Measurements from ENCODE around the gene CCDC102B.
"Not testable (repeated sequence)": the region's sequence is repeated elsewhere in the genome, so short reads cannot be mapped to it uniquely, and the experiment has no call there.

CCDC102B gene

DNA sequence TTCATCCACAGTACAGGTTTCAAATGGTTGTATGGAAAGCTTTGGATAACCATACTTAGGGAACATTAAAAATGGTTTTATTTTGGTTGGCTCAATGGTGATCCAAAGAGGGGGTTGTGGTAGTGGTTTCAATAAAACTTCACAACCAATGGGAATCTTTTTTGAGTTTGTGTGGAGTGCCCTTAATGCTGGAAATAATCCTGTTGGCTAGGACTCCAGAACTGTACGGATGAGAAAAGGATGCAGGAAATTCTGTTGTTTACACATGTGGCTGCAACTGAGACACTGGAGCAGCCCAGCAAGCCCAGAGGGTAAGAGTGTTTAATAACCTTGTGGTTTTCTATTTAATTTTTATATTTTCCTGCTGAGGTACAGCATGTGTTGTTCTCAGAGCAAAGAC, at the start of gene CCDC102B:
CCDC102B (plus strand) TSS at position 210 of the 400 bp plus-strand sequence. CDS start 38,684 bp downstream, outside the sequence.
- no peak for DNase-seq (ENCODE audit: low read depth)

DNA sequence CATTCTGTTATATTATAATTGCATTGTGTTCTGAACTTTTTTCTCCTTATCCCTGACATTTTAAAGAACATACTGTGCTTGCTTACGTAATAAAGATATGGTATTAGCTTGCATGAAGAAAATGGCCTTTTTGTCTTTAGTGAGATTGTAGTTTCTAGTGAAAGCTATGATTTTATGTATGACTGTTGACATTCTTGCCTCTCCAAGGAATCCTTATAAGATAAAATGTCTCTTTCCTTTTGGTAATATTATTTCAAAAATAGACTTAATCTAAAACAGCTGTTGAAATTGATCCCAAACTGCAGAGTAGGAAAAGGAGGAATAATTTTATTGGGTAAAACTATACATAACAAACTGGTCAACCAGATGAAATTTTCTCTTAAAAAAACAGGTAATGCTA, 40.8 kb upstream of the CCDC102B start:
- no peak for DNase-seq (ENCODE audit: low read depth)

DNA sequence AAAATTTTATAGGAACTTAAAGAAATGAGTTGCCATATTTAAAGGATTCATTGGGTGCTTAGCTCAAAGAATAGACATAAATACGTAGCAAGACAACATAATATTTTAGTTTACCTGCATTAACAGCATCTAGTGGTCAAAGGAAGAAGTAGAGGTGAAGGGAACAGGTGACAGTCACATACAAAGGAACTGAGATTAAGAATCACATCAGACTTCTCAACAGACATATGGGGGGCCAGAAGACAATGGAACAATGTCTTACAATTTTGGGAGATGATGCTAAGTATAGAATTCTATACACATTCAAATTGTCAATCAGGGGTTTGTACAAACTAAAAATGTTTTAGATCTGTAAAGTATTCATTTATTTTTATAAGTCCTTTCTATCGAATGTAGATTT, 38.6 kb upstream of the CCDC102B start:
- DNase-seq (ENCODE audit: low read depth) = no peak

DNA sequence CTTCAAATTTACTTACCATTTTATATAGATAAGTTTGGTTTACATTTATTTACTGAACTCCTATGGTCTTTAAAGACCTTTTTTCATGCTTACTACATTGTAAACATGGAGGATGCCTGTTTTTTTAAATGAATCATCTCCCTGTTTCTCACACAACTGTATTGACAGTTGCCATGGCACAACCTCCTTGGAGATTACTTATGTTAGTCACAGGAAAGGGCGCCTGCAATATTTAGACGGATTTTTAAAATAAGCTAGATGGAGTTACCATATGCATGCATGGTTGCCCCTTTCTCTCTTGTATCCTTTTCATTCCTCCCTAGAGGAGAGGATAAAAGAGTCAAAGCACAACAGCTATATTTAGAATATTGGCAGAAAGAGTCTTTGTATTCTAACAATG, 34.8 kb upstream of the CCDC102B start:
- DNase-seq (ENCODE audit: low read depth) = no peak

DNA sequence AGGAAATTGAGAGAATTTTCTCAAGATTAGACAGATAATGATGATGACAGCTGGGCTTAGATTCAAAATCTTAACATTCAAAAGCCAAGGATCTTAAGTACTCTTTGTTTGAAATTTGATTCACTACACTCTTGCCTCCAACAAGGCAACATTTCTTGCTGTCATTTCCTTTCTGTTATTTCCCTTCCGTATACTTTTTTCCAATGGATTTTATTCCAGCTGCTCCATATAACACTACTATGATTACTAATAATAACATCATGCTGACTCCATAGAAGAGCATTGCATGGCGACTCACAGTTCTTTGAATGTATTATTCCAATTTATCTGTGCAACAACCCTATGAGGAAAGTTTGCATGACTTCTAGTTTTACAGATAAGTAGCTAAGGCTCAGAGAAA, 33.9 kb upstream of the CCDC102B start:
- no peak for DNase-seq (ENCODE audit: low read depth)

DNA sequence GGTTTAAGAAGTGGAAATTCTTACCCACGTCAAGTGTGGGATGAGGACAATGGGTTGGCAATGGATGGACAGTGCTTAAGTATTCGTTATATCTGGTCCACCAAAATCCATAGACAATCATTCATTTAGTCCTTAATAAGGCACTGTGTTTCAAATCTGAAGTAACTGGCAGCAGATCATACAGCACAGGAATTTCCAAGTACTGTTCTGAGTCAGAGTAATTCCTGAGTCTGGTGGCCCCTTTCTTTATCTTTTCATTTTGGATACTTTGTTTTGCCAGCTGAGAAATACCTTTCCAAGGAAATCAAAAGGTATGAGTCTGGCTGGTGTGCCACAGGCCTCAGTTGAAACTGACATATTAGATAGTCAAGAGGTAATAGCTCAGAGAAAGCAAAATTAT, 31.4 kb upstream of the CCDC102B start:
- DNase-seq (ENCODE audit: low read depth) = no peak

DNA sequence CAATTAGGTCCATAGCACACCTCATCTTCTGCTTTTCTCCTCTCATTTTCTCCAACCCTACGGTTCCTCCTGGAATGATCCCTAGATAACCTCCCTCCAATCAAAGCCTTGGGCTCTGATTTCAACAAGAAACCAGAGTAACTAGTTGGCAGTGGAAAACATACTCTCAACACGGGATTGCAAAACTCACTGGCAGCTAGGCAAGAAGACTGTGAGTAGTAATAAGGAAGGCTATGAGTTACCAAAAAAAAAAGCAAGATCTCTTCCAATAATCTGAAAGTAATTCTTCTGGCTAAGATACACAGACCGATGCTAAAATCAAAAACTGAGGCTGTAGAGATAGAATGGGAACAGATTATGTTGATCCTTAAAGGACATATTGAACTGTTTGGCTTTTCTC, 28.4 kb upstream of the CCDC102B start:
- DNase-seq (ENCODE audit: low read depth) = no peak

DNA sequence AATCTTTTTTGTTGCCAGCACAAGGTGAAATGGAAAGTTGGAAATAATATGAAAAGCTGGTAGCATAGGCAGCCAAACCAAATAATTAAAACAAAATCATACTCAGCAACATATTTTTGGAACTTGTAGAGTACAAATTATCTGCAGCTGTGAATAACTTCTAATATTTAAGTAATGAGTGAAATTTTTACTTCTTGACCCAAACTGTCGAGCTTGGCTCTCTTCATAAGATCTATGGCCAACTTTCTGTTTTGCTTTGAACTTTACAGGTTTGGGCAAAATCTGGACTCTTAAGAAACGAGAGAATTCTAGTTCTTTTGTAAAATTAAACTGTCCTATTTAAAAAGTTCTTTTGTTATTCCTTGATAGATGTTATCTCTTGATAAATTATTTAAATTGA, 25.6 kb upstream of the CCDC102B start:
- DNase-seq (ENCODE audit: low read depth) = no peak

DNA sequence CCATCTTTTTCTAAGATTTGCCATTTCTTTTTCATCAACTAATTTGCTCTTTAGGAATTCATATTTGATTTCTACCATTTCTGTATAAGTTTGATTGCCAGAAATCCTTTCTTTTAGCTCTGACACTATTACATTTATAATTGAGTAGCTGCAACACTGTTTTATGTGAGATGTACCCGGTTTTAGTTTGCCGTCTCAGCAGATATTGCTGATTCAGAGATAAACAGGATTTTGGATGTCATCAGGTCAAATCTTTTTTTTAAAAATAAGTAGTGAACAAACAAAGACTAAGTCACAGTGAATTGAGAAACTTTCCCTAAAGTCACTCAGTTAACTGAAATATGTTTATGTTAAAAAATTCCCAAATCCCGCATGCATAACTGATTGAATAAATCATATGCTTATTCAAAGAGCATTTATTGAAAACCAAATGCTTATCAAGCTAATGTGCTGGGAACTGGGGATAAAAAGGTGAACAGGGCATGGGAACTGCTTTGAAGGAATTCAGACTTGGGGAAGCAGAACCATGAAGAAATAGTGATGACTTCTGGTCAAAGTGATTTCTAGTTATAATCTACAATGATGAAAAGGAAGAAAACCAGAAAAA, 19.5 kb upstream of the CCDC102B start:
- no peak for DNase-seq (ENCODE audit: low read depth)

DNA sequence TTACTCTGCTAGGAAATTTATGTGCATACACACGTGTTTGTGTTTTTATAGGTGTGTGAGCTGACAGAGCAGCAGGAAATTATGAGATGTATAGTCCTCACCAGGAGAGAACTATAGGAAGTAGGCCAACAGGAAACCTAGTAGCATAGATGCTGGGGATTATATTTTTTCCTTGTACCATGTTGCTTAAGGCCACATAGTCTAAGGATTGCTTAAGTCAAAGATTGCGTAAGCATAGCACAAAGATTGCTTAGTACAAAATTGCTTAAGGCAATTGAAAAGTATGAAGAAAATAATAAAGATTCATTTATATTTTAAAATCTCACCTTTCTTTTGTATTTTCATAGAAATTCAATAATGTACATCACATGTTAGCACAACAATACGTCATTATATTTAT, 18.7 kb upstream of the CCDC102B start:
- DNase-seq (ENCODE audit: low read depth) = no peak

DNA sequence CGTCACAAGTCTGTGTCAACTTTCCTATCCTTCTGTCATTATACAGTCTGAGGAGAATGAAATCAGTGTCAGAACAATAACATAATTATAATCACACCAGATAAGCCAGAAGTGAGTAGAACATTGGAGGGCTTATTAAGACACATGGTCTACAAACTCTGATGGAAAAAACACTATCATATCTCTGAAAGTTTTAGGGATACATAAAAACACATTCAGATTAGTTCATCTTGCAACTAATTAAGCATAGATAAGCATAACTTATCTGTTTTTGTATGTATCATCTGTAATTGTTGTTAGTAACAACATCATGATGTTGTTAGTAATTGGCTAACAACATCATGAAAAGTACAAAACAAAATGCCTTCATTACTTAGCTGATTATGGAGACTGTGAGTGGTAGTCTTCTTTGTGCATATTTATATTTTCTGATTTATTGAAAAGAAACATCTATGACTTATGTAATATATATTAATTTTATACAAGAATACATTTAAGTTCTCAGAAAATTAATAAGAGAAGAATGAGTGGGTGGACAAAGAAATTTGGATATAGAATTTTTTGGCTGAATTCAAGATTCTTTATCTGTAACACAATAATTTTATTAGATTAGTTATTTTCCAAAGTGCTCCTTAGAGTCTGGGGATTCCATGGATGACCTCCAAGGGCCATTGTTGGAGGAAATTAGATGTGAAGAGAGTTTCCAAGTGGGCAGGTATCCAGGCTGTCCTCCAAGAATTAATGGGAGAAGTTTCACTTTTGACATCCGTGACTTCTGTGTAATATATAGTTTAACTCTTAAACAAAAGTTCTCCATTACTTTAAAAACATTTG, 16.9 kb upstream of the CCDC102B start:
- DNase-seq (ENCODE audit: low read depth) = no peak

DNA sequence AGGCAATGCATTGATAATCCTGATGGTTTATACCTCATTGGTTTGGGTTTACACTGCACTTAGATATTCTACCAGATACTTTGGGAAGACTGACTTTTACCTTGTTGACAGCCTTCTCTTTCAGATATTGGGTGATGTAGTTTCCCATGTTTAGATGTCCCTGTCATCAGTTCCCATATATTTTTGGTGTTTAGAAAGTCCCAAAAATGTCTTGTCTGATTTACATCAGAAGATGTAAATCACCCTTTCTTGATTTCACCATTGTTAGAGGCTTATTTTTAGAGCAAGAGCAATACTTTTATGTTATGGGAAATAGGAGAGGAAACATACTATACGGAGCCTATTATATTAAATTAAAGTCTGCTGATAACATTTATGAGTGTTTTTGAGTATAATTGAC, 14.4 kb upstream of the CCDC102B start:
- no peak for DNase-seq (ENCODE audit: low read depth)

DNA sequence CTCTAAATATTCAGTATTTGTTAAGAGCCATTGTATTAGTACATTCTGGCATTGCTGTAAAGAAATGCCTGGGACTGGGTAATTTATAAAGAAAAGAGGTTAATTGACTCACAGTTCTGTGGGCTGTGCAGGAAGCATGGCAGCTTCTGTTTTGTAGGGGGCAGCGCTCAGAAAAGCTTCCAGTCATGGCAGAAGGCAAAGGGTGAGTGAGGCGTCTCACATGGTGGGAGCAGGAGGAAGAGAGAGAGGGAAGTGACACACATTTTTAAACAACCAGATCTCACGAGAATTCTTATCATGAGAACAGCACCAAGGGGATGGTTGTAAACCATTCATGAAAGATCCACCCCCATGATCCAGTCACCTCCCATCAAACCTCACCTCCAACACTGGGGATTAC, 13.8 kb upstream of the CCDC102B start:
- no peak for DNase-seq (ENCODE audit: low read depth)

DNA sequence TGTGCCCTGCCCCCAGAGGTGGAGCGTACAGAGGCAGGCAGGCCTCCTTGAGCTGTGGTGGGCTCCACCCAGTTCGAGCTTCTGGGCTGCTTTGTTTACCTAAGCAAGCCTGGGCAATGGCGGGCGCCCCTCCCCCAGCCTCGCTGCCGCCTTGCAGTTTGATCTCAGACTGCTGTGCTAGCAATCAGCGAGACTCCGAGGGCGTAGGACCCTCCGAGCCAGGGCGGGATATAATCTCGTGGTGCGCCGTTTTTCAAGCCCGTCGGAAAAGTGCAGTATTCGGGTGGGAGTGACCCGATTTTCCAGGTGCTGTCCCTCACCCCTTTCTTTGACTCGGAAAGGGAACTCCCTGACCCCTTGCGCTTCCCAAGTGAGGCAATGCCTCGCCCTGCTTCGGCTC, 7.6 kb upstream of the CCDC102B start:
- DNase-seq (ENCODE audit: low read depth) = not testable (repeated sequence)

DNA sequence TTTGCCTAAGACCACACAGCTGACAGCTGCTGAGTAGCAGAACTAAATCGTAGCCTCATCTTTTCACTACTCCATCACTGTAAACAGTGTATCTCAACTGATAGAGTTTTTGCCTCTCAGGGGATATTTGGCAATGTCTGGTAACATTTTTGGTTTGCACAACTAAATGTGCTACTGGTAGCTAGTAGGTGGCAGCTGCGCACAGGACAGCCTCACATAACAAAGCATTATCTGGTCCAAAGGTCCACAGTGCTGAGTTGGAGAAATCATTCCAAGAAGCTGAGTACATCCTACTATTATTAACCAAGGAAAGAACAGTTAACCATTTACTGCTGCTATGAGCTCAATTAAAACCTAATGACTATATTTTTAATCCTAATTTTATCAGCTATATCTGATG, 6.1 kb upstream of the CCDC102B start:
- no peak for DNase-seq (ENCODE audit: low read depth)

DNA sequence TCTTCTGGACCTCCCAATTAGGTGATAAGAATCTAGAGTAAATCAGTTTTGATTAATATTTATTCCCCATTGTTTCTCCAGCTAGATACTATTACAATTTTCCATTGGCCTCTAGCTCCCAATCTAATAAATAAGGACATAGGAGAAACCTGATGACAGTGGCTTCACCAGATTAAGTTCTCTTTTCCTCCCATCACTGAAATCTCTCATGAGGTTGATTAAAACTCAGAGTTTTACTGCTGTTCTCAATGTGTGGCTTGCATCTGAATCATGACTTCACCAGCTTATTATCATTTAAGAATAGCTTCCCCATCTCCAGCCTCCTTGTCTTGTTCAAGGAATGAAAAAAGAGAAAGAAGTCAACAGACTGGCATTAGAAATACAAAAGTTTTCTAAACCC, 3.9 kb upstream of the CCDC102B start:
- DNase-seq (ENCODE audit: low read depth) = no peak

DNA sequence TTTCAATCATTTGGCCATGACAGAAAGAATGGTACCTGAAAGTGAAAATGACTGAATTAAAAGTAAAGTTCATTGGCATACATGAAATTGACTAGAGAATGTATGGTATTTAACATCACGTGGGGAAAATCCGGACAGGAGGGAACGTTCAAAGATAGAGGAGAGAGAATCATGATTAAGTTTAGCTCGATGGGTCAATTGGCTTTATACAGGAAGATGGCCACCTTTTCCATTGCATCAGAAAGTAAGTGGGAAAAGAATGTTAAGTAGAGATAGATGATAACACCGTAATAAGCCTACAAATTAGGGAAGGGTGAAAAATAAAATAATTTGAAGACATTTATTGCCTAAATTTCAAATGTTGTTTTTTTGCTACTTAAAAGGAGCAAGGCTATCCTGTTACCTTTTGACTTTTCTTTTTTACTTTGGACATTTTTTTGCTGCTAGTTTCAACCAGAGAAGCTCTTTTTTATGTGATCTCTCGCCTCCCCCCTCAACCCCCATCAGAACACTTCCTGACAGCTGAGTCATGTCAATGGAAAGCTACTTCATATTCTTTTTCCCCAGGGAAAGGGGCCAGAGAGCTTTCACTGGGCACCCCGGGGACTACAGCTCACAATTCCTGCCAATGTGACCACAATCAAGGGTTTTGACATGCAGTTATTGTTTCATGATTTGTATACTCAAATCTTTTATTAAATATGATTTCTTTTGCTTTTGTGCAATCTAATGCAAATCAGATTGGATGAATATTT, 767 bp upstream of the CCDC102B start:
- DNase-seq (ENCODE audit: low read depth) = no peak

DNA sequence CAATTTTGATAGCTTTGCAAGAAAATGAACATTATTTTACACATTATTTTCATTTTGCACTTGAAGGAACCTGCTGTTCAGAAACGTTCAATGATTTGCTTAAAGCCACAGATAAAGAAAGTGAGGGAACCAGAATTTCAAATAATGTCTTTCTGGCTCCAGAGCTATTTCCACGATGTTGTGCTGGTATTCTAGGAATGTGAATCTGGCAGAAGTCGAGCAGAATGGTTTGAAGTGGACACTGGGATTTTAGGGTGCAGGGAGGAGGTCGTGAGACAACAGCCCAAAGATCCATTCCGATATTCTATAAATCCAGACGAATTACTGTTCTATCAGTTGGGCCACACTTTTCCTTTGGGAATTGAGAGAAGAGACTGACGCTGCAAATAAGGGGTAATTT, 2.2 kb downstream of the CCDC102B start:
- DNase-seq (ENCODE audit: low read depth) = no peak

DNA sequence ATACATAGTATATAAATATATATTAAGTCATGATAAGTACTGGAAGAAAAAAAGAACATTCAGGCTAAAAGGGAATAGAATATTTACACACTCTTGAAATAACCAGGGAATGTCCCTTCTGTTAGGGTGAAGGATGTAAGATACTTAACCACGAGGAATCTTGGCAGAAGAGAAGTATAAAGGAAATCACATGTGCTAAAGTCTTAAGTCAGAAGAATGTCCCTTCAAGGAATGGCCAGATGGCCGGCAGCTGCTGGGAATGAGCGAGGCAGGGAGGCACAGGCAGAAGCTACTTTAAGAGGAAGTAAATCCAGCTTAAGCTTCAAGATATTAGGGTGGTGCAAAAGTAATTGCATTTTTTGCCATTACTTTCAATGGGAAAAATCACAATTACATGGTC, 5.5 kb downstream of the CCDC102B start:
- no peak for DNase-seq (ENCODE audit: low read depth)

DNA sequence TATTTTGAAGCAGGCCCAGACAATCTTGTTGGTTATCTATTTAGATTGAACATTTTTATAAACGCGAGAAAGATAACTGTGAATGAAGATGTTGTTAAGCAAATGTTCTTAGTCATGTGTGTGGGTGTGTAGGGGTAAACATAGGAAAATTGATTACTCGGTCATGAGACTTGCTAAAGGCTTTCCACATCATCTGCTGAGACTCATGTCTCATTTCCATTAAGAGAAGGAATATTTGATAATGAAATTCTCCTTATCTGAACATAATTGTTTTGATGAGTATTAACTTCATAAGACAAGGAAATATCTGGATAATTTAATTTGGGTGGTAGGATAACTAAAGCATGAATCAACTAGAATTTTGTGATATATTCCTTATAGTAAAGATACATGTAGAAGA, 19.7 kb downstream of the CCDC102B start:
- no peak for DNase-seq (ENCODE audit: low read depth)

DNA sequence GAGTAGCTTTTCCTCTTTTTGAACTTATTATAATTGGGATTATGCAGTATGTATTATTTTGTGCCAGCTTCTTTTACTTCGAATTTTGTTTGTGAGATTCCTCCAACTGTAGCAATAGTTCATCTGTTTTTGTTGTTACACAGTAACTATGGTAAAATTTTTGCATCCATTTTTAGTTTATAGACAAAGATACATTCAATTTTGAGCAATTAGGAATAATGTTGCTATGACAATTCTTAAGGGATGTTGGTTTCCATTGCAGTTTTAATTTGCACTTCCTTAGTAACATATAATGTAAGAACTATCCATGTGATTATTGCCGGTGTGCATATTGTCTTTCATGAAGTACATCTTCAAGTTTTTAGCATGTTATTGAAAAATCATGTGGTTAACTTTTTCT, 20.7 kb downstream of the CCDC102B start:
- DNase-seq (ENCODE audit: low read depth) = no peak

DNA sequence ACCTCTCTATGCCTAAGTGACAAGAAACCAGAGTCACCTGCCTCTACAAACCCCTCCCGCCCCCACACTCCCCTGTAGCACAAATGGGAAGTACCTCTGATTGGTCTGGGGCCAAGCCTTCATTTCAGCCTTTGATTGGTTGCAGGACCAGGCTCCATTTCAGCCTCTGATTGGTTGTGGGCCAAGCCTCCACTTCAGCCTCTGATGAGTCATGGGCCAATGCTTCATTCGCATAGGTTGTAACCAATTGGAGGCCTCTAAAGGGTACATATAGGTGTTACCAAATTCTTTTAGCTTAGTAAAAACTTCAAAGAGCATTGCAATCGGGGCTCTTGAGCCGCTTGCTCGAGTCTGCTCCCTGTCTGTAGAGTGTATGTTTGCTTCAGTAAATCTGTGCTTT, 25.0 kb downstream of the CCDC102B start:
- no peak for DNase-seq (ENCODE audit: low read depth)

DNA sequence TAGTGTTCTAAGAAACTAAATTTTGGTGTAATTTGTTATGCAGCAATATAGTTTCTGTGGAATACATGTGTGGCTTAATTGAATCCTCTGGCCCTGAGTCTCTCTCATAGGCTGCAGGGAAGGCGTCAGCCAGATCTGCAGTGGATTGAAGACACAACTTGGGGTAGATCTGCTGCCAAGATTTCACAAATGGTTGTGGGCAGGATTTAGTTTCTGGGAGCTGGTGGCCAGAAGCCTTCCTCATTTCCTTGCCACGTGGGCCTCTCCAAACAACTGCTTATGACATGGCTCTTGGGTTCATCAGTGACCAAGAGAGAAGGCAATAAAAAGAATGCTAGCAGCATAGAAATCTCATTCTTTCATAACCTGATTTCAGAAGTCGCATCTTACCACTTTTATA, 28.2 kb downstream of the CCDC102B start:
- no peak for DNase-seq (ENCODE audit: low read depth)
